GM12872 (cell line): ENCODE measurements around the gene CNN2.

ENCODE experiments used
- TF ChIP-seq, protein P1 (sequence below): IDR thresholded peaks from 3 replicates; pipeline ENCODE4 v1.5.1; 2011; ENCODE audit warnings: low read depth, mild to moderate bottlenecking, low read length, moderate library complexity; ENCODE audit not compliant: insufficient read depth

Gene CNN2

DNA sequence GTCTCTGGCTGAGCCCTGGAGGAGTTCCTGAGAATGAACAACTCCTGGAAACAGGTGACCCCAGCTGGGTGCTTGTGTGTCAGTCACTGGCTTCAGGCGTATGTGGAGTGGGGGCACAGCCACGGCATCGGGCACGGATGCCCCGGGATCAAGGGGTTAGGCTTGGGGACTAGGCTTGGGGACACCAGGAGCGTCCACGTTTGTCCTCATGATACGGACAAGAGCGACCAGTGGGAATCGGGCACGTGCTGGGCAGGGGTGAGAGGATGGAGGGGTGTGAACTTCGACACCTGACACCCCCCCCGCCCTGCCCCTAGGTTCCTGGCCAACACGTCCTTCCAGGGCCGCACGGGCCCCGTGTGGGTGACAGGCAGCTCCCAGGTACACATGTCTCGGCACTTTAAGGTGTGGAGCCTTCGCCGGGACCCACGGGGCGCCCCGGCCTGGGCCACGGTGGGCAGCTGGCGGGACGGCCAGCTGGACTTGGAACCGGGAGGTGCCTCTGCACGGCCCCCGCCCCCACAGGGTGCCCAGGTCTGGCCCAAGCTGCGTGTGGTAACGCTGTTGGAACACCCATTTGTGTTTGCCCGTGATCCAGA is 22.1 kb upstream of the CNN2 start:
- TF ChIP-seq, protein P1, sequence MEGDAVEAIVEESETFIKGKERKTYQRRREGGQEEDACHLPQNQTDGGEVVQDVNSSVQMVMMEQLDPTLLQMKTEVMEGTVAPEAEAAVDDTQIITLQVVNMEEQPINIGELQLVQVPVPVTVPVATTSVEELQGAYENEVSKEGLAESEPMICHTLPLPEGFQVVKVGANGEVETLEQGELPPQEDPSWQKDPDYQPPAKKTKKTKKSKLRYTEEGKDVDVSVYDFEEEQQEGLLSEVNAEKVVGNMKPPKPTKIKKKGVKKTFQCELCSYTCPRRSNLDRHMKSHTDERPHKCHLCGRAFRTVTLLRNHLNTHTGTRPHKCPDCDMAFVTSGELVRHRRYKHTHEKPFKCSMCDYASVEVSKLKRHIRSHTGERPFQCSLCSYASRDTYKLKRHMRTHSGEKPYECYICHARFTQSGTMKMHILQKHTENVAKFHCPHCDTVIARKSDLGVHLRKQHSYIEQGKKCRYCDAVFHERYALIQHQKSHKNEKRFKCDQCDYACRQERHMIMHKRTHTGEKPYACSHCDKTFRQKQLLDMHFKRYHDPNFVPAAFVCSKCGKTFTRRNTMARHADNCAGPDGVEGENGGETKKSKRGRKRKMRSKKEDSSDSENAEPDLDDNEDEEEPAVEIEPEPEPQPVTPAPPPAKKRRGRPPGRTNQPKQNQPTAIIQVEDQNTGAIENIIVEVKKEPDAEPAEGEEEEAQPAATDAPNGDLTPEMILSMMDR = no peak

DNA sequence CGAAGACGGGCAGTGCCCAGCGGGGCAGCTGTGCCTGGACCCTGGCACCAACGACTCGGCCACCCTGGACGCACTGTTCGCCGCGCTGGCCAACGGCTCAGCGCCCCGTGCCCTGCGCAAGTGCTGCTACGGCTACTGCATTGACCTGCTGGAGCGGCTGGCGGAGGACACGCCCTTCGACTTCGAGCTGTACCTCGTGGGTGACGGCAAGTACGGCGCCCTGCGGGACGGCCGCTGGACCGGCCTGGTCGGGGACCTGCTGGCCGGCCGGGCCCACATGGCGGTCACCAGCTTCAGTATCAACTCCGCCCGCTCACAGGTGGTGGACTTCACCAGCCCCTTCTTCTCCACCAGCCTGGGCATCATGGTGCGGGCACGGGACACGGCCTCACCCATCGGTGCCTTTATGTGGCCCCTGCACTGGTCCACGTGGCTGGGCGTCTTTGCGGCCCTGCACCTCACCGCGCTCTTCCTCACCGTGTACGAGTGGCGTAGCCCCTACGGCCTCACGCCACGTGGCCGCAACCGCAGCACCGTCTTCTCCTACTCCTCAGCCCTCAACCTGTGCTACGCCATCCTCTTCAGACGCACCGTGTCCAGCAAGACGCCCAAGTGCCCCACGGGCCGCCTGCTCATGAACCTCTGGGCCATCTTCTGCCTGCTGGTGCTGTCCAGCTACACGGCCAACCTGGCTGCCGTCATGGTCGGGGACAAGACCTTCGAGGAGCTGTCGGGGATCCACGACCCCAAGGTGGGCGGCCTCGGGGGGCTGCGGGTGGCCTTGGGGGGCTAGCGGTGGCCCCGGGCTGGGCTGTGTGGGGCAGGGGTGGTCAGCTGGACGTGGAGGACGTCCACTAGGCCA is 21.4 kb upstream of the CNN2 start:
- TF ChIP-seq, protein P1 = no peak

GRCh38 chr19:1006711-1007398 is 19.6 kb upstream of the CNN2 start:
- TF ChIP-seq, protein P1 = no peak

- TF ChIP-seq, protein P1 = no peak
Observed at GRCh38 chr19:1007399-1008251, 18.8 kb upstream of the CNN2 start.

DNA sequence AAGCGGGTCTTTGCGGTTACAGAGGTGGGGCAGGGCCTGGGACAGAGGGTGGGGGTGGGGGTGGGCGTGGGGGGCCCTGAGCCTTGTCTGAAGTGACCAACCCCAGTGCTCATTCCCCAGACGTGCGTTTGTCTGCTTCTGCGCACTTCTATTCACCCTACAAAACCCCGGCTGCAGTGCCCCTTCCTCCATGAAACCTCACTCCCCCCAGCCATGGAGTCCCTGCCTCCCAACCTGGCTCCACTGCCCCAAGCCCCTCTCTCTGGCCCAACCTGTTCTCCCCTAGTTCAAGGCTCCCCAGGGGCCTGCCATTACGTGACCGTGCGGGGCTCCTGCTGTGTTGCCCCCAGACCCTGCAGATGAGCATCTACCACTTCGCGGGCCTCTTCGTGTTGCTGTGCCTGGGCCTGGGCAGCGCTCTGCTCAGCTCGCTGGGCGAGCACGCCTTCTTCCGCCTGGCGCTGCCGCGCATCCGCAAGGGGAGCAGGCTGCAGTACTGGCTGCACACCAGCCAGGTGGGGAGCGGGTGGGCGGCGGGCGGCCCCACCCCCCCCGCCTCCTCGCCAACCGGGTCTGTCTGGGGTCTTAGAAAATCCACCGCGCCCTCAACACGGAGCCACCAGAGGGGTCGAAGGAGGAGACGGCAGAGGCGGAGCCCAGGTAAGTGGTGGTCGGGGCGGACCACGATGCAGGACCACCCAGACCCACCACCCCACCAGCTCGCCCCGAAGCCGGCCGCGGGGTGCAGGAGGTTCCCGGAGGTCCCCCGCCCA is 18.0 kb upstream of the CNN2 start:
- TF ChIP-seq, protein P1 = no peak

- TF ChIP-seq, protein P1 = no peak
Observed at GRCh38 chr19:1009041-1009980, 17.1 kb upstream of the CNN2 start.
